GM18505 (cell line): ENCODE data around the gene PTPN20.
"Not testable (repeated sequence)": the region's sequence is repeated elsewhere in the genome, so short reads cannot be mapped to it uniquely, and the experiment has no call there.

Experiments used
- ATAC-seq: cut with Tn5 transposase; IDR thresholded peaks from one replicate; pipeline ENCODE4 v1.9.1; 2021; ENCODE audit not compliant: unreplicated experiment

The PTPN20 gene, protein sequence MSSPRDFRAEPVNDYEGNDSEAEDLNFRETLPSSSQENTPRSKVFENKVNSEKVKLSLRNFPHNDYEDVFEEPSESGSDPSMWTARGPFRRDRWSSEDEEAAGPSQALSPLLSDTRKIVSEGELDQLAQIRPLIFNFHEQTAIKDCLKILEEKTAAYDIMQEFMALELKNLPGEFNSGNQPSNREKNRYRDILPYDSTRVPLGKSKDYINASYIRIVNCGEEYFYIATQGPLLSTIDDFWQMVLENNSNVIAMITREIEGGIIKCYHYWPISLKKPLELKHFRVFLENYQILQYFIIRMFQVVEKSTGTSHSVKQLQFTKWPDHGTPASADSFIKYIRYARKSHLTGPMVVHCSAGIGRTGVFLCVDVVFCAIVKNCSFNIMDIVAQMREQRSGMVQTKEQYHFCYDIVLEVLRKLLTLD

DNA sequence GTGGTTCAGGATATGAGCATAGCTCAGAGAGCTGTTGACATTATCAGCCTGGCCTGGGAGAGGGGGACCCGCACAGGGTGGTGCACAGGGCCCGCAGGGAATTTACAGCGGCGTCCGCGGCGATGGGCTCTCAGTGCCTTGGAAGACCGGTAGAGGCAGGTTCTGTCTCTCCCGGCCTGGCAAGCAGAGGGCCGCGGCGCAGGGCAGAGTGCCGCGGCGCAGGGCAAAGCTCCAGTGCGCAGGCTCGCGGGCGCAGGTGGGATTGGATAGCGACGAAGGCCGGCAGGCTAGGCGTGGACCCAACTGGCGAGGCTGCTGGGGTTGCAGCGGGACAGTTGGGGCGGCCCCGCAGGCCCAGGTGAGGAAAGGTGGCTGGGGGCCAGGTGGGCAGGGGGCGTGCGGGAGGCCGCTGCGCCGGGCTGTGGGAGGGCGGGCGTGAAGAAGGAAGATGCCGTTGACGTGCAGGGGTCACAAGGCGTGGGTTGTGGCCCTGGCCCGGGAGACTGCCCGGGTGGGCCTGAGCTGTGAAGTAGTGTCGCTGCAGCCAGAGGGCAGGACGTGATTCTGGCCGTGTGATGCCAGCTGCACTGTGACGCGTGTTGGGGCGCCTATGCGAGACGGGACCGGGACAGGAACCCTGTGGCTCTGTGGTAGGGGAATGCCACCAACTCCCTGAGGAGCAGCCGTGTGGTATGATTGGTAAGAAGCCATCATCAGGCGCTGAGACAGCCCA is at the start of gene PTPN20:
Gene PTPN20, plus strand, starts transcription at position 285 of the 733 bp plus-strand sequence. CDS start 21,072 bp downstream, outside the sequence.
- not testable (repeated sequence) for ATAC-seq

- not testable (repeated sequence) for ATAC-seq
These were observed 41.5 kb upstream of the PTPN20 start for GRCh38 chr10:46869716-46870115.

GRCh38 chr10:46871583-46871982 is 39.6 kb upstream of the PTPN20 start:
- not testable (repeated sequence) for ATAC-seq

DNA sequence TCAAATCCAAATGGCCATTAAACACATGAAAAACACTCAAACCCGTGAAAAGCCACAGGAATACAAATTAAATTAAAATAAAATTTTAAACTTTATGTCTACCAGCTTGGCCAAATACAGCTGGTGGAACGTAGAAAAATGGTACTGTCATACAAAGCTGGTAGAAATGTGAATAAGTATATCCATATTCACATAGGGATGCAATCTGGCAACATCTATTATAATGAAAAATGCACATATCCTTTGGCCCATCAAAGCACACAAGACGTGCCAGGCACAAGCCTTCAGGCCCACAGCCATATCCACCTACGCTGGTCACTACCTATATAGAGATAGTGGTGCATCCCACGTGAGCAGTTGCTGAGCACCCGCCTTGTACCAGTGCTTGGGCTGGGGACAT is 35.9 kb upstream of the PTPN20 start:
- ATAC-seq = not testable (repeated sequence)

DNA sequence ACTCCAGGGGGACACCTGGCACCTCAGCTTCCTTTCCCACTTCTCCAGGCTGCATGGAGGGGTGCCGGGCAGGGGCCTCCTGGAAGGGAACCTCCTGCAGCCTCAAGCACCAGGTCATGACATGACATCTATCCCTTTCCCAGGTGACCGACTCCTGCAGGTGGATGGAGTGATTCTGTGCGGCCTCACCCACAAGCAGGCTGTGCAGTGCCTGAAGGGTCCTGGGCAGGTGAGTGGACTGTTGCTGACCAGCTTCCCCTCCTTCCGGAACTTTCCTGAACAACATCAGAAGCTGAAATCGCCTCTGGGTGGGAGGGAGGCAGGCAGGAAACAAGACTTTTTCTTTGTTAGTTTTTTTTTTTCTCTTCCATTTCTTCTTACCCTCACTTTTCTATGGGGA is 34.5 kb upstream of the PTPN20 start:
- not testable (repeated sequence) for ATAC-seq

DNA sequence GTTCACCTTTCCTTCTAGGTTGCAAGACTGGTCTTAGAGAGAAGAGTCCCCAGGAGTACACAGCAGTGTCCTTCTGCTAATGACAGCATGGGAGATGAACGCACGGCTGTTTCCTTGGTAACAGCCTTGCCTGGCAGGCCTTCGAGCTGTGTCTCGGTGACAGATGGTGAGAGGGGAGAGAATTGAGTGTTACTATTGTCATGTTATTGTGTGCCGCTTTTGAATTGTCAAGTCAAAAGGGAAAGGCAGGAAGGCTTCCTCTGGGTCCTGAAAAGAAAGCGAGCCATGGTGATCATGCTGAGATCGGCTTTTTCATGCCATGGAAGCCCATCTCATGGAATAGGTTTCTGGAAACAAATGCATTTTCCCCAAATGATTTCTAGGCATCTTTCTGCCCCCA is 32.5 kb upstream of the PTPN20 start:
- not testable (repeated sequence) for ATAC-seq

GRCh38 chr10:46890813-46891611 is 20.2 kb upstream of the PTPN20 start:
- ATAC-seq = not testable (repeated sequence)

GRCh38 chr10:46896762-46897692 is 14.2 kb upstream of the PTPN20 start:
- ATAC-seq = not testable (repeated sequence)

DNA sequence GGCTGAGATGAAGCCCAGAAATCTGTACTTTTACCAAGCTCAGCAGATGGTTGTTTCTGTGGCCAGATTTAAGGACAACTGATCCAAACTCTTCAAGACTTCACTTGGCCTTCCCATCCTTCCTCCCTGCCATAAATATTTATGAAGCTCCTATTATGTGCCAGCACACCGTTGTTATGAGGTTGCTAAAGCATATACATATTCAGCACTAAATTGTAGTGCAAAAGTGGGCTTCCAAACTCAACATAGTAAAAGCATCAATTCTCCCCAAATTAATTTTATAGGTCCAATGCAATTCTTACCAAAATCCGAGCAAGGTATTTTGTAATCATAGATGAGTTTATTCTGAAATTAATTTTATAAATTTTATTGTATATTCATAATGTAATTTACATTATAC is 10.0 kb upstream of the PTPN20 start:
- not testable (repeated sequence) for ATAC-seq

DNA sequence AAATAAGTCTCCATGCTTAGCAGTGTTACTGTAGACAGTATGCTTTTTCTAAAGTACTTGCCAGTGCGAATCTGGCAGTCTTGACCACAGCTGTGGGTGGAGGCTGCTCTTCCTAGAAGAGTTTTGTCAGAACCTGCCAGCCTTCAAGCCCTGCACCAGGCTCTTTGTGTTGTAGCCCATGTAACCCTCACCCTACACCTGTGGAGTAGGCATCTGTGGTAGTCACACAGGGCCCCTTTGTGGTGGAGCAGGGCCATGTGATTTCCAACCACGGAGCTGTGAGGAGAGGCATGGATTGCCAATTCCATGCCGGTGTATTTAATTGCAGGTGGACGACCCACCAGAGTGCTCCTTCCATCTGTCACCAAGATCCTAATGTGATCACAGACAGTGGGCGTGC is 7.4 kb upstream of the PTPN20 start:
- not testable (repeated sequence) for ATAC-seq

- not testable (repeated sequence) for ATAC-seq
These were observed 4.9 kb upstream of the PTPN20 start for GRCh38 chr10:46906359-46906758.

- ATAC-seq = not testable (repeated sequence)
These were observed 3.8 kb upstream of the PTPN20 start for GRCh38 chr10:46907185-46908117.

DNA sequence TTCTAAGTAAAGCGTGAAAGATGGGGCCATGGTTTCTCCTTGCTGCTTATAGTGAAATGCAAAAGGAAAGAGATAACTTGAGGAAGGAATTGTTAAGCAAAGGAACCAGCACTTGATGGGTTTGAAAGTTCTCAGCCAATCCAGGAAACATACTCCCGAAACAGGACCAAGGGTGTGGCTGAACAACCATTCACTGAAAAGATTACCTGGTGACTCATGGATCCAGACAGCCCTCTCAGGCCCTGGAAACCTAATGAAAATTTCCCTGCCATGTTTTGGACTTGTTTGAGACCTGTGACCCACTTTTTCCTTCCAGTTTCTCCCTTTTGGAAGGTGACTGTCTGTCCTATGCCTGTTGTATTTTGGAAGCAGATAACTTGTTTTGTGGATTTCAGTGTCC is 11.3 kb downstream of the PTPN20 start:
- not testable (repeated sequence) for ATAC-seq

- ATAC-seq = not testable (repeated sequence)
These were observed 13.9 kb downstream of the PTPN20 start for GRCh38 chr10:46925156-46925555.

DNA sequence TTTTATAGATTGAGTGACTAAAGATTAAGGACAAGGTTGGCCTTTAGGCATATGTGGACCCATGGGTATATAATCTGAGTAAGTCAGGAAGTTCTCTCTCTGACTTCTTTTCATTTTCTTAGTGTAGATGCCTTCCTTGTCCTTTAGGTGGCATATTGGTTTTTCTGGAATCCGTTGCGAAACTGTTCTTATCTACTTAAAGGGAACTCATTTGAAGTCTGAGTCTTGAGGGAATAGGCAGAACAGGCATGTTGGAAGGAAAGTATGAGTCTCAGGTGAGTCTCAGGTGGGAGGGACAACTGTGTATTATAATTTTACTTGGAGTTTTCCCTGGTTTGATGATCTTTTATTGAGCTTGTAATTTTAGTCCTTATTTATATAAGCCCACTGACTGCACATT is 14.6 kb downstream of the PTPN20 start:
- not testable (repeated sequence) for ATAC-seq

DNA sequence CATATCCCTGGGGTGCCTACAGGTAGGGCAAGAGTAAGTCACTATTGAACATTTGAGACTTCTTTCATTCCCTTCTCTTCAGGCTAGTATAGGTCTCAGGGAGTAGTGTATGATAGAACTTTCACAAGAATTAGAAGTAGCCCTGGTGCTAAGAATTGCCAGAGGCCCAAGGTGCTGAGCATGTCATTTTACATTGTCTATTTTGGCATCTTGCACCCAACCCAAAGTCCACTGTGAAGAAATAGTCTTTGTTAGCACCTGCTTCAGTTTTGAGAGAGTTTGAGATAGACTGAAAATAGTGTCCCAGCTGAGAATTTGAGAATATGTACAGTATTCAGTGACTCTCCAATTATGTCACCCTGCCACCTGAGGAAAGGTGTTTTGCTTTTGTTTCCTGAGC is 17.6 kb downstream of the PTPN20 start:
- not testable (repeated sequence) for ATAC-seq

GRCh38 chr10:46932383-46932782 is 21.2 kb downstream of the PTPN20 start:
- not testable (repeated sequence) for ATAC-seq

GRCh38 chr10:46941091-46941490 is 29.9 kb downstream of the PTPN20 start:
- not testable (repeated sequence) for ATAC-seq
